ENCODE measurements around the gene CTSO. TPM values are rescaled to one million over a fixed set of nuclear protein-coding genes. Genes with fewer than 3 reads are reported as not detected.

The CTSO gene
- total and polyA plus RNA-seq, 12 donors = 2.6 to 21.4 (median 8.6) TPM

DNA sequence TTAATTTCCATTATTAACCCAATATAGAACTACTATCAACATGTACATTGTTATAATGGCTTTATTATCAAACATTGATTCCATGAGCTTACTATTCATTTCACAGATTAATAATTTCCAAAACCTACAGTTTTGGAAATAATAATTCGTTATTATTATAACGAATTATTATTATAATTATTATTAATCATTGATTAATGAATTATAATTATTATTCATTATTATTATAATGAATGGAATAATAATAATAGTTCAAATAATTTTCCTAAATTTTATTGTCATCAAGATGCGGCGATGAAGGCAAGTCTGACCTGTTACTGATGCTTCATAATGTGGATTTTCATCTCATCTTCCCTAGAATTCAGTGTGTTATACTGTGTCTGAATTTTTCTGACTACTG lies 22.0 kb downstream of the CTSO start:
- peaks cover 0 to 48% (median 16%) of the 10 kb centered on the region in 9 donors for H3K36me3 ChIP-seq
- H3K9me3 ChIP-seq = peaks cover 0 to 3% (median 0%) of the 10 kb centered on the region in 11 donors
- DNase-seq (no peak), ATAC-seq (no peak)
- no peaks in the 10 kb centered on the region for H3K27me3 ChIP-seq
- H3K4me1 ChIP-seq = no peaks in the 10 kb centered on the region
- TF ChIP-seq, protein P1, sequence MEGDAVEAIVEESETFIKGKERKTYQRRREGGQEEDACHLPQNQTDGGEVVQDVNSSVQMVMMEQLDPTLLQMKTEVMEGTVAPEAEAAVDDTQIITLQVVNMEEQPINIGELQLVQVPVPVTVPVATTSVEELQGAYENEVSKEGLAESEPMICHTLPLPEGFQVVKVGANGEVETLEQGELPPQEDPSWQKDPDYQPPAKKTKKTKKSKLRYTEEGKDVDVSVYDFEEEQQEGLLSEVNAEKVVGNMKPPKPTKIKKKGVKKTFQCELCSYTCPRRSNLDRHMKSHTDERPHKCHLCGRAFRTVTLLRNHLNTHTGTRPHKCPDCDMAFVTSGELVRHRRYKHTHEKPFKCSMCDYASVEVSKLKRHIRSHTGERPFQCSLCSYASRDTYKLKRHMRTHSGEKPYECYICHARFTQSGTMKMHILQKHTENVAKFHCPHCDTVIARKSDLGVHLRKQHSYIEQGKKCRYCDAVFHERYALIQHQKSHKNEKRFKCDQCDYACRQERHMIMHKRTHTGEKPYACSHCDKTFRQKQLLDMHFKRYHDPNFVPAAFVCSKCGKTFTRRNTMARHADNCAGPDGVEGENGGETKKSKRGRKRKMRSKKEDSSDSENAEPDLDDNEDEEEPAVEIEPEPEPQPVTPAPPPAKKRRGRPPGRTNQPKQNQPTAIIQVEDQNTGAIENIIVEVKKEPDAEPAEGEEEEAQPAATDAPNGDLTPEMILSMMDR (IDR thresholded peaks at IDR 0.05) = no peak
- H3K4me3 ChIP-seq = no peak overlapping the region
- no peak overlapping the region for H3K27ac ChIP-seq
- WGBS, 2 donors = 95 to 97% methylated on average over 4 of the region's 4 CpGs
- intact Hi-C loops (cut with DNase I) = no loop called here

DNA sequence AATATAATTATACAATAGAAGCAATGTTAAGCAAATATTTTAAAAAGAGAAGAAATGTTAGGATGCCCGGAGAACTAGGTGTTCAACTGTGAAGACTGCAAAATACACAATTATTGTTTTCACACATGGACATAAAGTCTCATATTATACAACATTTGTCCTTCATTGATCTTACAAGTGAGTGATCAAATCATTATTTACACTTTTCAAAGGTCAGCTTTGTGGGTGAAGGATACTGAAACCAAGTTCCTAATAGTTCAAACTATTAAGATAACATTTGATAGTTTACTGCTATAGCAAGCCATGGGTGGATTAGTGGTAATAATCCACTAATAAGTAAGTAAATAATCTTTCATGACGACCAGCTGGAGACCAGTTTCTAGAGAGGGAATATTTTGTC lies 23.3 kb downstream of the CTSO start:
- no peak for ATAC-seq
- no peak for DNase-seq
- intact Hi-C loops (cut with DNase I) = no loop called here
- TF ChIP-seq, protein P1 (IDR thresholded peaks at IDR 0.05) = no peak
- Histone ChIP-seq H3K4me3 (no peak overlapping the region), H3K36me3 (peaks cover 0 to 53% (median 16%) of the 10 kb centered on the region in 9 donors), H3K4me1 (no peaks in the 10 kb centered on the region), H3K27me3 (no peaks in the 10 kb centered on the region), H3K9me3 (peaks cover 0 to 3% (median 0%) of the 10 kb centered on the region in 11 donors), H3K27ac (no peak overlapping the region)
- WGBS, 2 donors = 85 to 89% methylated on average over 2 of the region's 2 CpGs

DNA sequence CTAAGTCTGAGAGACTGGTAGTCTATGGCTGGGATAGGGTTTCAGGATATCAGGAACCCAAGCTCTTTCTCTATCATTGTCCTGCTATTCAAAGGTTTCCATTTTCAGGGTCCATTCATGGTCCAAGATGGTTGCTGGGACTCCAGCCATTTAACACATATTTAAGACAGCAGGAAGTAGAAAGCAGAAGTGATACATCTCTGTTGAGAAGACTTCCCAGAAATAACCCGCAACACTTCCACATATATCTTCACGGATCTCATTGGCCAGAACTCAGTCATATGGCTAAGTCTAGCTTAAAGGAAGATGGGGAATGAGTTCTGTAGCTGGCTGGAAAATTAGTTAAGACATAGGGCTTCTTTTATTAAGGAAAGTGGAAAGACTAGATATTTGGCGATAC lies 23.8 kb downstream of the CTSO start:
- Histone ChIP-seq H3K27me3 (no peaks in the 10 kb centered on the region), H3K9me3 (peaks cover 0 to 3% (median 0%) of the 10 kb centered on the region in 11 donors), H3K36me3 (peaks cover 0 to 56% (median 16%) of the 10 kb centered on the region in 9 donors), H3K27ac (no peak overlapping the region), H3K4me1 (no peaks in the 10 kb centered on the region), H3K4me3 (no peak overlapping the region)
- ATAC-seq (no peak), DNase-seq (no peak)
- TF ChIP-seq, protein P1 (IDR thresholded peaks at IDR 0.05) = no peak
- intact Hi-C loops (cut with DNase I) = no loop called here
- 95 to 100% methylated on average over 3 of the region's 3 CpGs for WGBS, 2 donors

DNA sequence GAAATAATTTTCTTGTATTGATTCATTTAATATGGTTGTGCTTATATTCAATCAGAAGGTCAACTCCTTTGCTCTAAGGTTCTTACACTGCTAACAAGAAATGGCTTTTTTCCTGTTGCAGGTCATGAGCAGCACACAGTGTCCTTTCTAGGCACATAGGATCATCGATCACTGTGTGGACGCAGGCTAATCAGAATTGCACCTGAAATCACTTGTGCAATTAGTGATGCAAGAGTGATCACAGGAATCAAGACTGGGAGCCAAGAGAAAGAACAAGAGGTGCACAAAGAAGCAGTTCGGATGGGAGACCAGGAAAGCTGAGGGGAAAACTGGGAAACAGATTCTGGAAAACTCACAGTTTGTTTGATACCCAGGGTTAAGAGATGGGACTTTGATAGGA lies 29.0 kb downstream of the CTSO start:
- DNase-seq (no peak), ATAC-seq (no peak)
- Histone ChIP-seq H3K27me3 (no peaks in the 10 kb centered on the region), H3K36me3 (peaks cover 0 to 65% (median 12%) of the 10 kb centered on the region in 9 donors), H3K4me1 (no peaks in the 10 kb centered on the region), H3K27ac (no peak overlapping the region), H3K4me3 (no peak overlapping the region), H3K9me3 (peaks cover 0 to 3% (median 0%) of the 10 kb centered on the region in 11 donors)
- intact Hi-C loops (cut with DNase I) = no loop called here
- TF ChIP-seq, protein P1 (IDR thresholded peaks at IDR 0.05) = no peak
- 61 to 63% methylated on average over 3 of the region's 3 CpGs for WGBS, 2 donors

Measured in heart right ventricle (tissue), 16 donors.